Suprapubic skin (tissue), 4 donors: ENCODE measurements around the gene TNS1.

Source experiments
- CTCF ChIP-seq, 2 donors: fragments of 200-600 bp in 1 of 2; fragments of 450-650 bp in 1 of 2; sonication (generic) in 1 of 2; IDR thresholded peaks; one replicate each; pipeline ENCODE4 v1.5.1; 2016 to 2019; ENCODE audit warnings: antibody characterized with exemption in 2 of 2, mild to moderate bottlenecking in 1 of 2, moderate library complexity in 1 of 2
- EP300 ChIP-seq: sonication (generic); formaldehyde crosslinking; IDR thresholded peaks from one replicate; pipeline ENCODE4 v1.6.1; 2017; ENCODE audit warnings: antibody characterized with exemption
- POLR2A ChIP-seq, 2 donors: fragments of 450-650 bp; IDR thresholded peaks; one replicate each; pipeline ENCODE4 v1.6.1; 2017; ENCODE audit warnings: antibody characterized with exemption in 2 of 2, mild to moderate bottlenecking in 2 of 2, moderate library complexity in 2 of 2
- POLR2AphosphoS5 ChIP-seq, 3 donors: sonication (generic); formaldehyde crosslinking; IDR thresholded peaks; one replicate each; pipeline ENCODE4 v1.6.1; 2017; ENCODE audit warnings: antibody characterized with exemption in 3 of 3

- TF ChIP-seq CTCF (IDR thresholded peaks at IDR 0.05) (no peak), EP300 (no peak), POLR2AphosphoS5 (IDR thresholded peaks at IDR 0.05) (no peak), POLR2A (IDR thresholded peaks at IDR 0.05) (no peak)
Observed at GRCh38 chr2:217909156-217909820, 93.5 kb downstream of the TNS1 start.
